CD4-positive, alpha-beta T cell treated with Interleukin-17A for 1 hour (primary cell): Measurements from ENCODE around the gene PLPP3.

Source experiments
- DNase-seq: peaks from one replicate; pipeline ENCODE4 v3.0.0-alpha.2; 2020

PLPP3 gene

DNA sequence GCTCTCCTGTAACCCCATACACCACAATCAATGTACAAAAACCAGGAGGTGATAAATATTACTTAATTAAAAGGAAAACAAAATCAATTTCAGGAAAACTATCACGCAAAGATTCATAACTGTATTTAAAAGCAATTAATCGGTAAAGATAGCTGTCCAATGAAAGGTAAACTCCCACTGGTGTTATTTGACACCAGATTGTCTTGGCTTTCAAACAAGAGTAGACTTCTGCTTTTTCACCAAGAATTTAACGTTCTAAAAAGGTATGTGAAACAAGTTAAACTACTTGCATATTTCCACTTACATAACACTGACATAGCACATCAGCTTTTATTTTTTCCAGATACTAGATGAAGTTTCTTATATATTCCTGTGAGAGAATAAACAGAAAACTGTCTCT, 3.5 kb downstream of the PLPP3 start:
- DNase-seq, result no peak

DNA sequence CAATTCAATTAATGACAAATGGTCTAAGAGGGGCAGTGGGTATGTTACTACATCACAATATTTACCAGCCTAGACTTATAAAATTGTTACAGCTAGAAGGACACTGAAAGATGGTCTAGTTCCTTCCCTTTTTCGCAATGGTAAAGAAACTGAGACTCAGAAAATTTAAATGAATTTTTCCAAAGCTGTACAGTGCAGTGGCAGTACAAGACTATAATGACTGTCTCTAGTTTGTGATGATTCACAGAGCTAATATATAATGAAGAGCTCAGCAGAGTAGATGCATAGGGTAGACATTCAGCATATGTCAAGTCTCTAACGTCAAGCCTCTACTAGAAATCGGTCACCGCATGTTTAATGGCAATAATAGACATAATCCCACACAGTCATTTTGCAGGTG, 4.6 kb downstream of the PLPP3 start:
- no peak for DNase-seq

DNA sequence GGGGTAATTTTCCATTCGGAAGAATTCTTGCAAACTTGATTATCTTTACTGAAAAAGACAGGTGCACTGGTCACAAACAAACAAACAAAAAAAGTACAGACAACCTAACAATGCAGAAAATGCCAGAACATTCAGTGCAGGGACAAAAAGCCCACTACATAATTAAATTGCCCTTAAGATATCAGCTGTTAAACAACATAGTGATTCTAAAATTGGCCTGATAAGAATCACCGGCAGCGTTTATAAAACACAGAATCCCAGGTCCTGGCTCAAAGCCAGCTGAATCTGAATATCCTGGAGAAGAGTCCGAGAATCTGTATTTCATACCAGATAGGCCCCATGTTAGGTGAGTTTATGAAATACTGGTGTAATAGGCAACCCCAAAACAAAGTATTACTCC, 6.1 kb downstream of the PLPP3 start:
- DNase-seq, result no peak

DNA sequence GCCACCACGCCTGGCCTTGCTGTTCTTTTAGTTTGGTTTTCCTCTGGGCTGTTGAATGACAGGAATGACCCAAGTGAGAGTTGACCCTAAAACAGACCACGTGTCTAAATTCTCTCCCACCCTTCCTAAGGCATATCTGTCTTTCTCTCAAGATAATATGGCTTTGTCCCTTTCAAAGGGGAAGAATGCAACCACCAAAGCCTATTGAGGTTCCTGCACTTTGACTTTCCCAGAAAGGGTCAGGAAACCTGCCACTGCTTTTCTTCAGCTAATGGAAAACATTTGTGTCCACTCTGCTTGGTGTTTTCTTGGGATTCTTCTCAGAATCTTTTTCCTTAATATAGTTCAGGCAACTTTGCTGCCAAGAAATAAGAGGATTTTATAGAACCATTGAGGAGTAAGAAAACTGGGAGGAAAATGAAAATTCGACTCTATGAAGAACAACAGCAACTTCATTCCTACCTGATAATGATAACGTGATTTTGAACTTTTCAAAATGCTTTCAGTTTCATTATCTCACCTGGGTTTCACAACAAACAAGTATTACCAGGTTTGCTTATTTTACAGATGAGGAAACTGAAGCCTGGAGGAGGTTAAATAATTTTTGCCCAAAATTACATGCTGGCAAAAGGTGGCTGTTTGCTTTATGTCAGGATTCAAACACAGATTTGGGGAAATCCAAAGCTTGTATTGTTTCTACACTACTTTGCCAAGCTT, 6.9 kb downstream of the PLPP3 start:
- no peak for DNase-seq

DNA sequence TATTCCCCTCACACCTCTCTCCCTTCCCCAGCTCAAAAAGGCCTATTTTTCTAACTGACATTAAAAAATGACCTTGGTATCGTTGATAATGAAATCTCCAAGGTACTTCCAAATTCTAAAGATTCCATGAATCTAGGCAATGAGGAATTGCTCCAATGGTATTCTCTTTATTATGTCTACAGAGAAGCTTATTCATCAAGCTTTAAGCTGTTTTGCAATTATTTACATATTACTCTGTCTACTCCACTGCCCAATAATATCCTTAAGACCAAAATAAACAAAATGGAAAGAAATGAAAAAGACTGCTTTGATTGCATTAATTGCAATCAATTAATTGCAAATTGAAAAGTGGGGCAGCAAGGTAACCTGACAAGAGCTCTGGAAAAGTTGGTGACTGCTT, 7.9 kb downstream of the PLPP3 start:
- no peak for DNase-seq

GRCh38 chr1:56570924-56571372, 8.4 kb downstream of the PLPP3 start:
- DNase-seq, result no peak

DNA sequence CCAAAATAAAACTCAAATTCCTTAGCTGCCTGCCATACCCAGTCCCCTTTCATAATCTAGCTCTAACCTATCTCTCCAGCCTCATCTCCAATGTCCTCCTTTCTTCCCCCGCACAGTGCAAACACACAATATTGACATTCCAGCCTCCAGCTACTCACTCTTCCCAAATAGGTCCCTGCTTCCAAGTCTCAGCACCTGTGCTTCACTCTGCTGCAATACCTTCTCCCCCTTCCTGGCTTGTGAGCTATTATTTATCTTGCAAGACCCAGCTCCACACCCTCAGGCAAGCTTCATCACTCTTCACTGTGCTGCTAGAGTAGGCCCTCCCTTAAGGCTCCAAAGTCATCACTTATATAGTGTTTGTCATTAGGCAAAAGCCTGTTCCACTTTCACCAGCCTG, 9.7 kb downstream of the PLPP3 start:
- DNase-seq, result no peak

DNA sequence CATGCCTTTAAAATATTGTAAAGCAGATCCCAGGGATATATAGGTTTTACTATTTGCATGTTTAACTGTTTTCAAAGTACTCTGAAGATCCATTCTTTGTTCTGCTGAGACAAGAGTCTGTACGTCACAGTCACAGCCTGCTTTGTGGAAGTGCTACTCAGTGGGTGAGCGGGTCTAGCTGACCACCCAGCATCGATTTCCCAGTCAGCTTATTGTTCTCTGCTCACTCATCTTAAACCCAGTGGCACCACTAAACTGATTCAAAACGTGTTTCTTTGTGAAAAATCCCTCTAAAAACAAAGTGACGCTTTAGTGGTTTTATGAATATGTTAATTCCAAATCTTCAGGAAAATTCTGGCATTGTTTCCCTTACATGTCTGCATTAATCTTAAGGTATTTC, 12.4 kb downstream of the PLPP3 start:
- no peak for DNase-seq

DNA sequence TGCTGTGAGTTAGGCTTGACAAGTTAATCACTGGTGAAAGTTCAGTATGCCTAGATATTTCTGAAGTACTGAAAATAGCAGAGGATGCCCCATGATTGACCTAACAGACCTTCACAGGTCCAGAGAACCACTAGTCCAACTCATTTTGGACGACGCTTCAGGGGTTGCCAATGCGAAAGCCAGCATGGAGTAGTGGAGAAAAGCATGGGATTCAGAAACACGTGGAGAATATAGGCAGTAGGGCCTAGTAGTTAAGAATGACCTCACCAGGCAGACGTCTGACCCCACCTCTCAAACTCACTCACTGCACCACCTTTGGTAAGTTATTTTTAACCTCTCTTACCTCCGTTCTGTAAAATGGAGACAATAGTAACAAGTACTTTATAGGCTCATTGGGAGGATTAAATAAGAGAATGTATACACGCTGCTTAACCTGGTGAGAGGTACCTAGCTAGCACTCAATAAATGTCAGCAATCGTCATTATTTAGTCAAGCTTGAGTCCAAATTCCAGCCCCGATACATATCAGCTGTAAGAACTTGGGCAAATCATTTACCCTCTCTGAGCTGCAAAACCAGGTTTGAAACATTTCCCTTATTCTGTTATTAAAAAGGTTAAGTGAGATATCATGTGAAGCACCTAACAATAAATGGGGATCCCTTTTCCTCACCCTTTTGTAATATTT, 13.2 kb downstream of the PLPP3 start:
- DNase-seq, result no peak

- no peak for DNase-seq
Observed at GRCh38 chr1:56564615-56565014, 14.7 kb downstream of the PLPP3 start.

- no peak for DNase-seq
Observed at GRCh38 chr1:56563568-56563967, 15.8 kb downstream of the PLPP3 start.

- no peak for DNase-seq
Observed at GRCh38 chr1:56562891-56563452, 16.4 kb downstream of the PLPP3 start.

GRCh38 chr1:56561227-56562019, 17.9 kb downstream of the PLPP3 start:
- DNase-seq, result no peak

GRCh38 chr1:56557746-56558145, 21.6 kb downstream of the PLPP3 start:
- no peak for DNase-seq

- DNase-seq, result no peak
Observed at GRCh38 chr1:56555448-56555847, 23.9 kb downstream of the PLPP3 start.

- no peak for DNase-seq
Observed at GRCh38 chr1:56553046-56553445, 26.3 kb downstream of the PLPP3 start.

GRCh38 chr1:56552349-56552748, 27.0 kb downstream of the PLPP3 start:
- no peak for DNase-seq

GRCh38 chr1:56551691-56552090, 27.7 kb downstream of the PLPP3 start:
- no peak for DNase-seq

DNA sequence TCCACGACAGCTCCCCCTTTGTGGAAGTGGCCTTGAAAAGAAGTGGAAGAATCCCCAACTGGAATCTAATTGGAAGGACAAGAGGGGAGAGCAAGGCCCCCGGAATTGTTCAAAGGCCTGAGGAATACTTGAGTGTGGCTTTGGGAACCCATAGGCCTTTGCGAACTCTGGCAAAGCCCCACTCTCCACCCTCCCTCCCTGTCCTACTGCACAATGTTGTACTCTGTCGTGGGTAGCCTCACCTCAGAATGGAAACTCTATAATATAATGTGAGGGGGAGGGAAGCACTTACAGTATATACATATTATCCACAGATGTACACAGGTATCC, 28.5 kb downstream of the PLPP3 start:
- DNase-seq, result no peak

GRCh38 chr1:56550138-56550858, 29.1 kb downstream of the PLPP3 start:
- no peak for DNase-seq

DNA sequence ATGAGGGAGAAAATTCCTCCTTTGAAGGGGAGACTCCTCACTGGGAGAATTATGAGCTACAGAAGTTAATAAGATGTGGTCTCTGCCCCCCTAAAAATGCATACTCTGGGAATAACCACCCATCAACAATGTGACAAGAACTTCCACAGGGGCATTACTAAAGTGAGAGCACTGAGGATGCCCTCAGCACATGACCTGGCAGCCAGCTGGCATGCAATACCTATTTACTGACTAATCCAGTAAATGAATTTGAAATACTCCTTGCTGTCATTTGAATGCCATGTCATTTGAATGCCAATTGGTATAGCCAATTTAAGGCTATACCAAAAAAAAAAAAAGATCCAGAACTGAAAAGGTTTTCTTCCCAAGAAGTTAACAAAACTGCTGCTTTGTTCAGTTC, 30.8 kb downstream of the PLPP3 start:
- DNase-seq, result no peak

- no peak for DNase-seq
Observed at GRCh38 chr1:56547977-56548376, 31.4 kb downstream of the PLPP3 start.

DNA sequence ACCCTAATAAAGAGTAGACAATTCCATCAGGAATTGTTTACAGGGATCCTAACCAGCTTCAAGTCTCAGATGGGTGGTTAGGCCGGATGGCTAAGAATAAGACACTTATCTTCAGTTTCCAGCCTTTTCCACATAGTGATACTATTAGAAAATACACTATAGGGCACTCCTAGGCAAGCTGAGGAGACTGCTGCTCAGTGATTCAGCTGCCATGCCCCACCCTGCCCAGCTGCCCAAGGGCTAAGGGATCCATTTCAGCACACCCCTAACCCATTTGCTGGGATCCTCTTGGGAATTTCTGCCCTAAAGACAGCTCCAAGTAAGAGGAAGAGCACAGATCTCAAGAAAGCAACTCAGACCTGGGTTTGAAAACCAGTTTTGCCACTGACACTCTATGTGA, 31.9 kb downstream of the PLPP3 start:
- DNase-seq, result no peak
